GM19035 (cell line): ENCODE measurements around the gene ITGA7.
"Not testable (repeated sequence)": the region's sequence is repeated elsewhere in the genome, so short reads cannot be mapped to it uniquely, and the experiment has no call there.

Source experiments
- ATAC-seq: cut with Tn5 transposase; IDR thresholded peaks from one replicate; pipeline ENCODE4 v1.9.1; 2021; ENCODE audit not compliant: unreplicated experiment

Gene ITGA7

GRCh38 chr12:55653031-55653430, 54.7 kb downstream of the ITGA7 start:
- no peak for ATAC-seq

- no peak for ATAC-seq
Measured at GRCh38 chr12:55652352-55652751, 55.4 kb downstream of the ITGA7 start.

- ATAC-seq, result no peak
Measured at GRCh38 chr12:55651299-55651683, 56.4 kb downstream of the ITGA7 start.

- not testable (repeated sequence) for ATAC-seq
Measured at GRCh38 chr12:55650620-55651298, 56.9 kb downstream of the ITGA7 start.

GRCh38 chr12:55647027-55647426, 60.7 kb downstream of the ITGA7 start:
- no peak for ATAC-seq

GRCh38 chr12:55644591-55644990, 63.1 kb downstream of the ITGA7 start:
- ATAC-seq, result no peak

- no peak for ATAC-seq
Measured at GRCh38 chr12:55642669-55643068, 65.0 kb downstream of the ITGA7 start.

- no peak for ATAC-seq
Measured at GRCh38 chr12:55642267-55642666, 65.4 kb downstream of the ITGA7 start.

GRCh38 chr12:55641595-55641994, 66.1 kb downstream of the ITGA7 start:
- ATAC-seq, result no peak

GRCh38 chr12:55637467-55637866, 70.2 kb downstream of the ITGA7 start:
- ATAC-seq, result no peak

- no peak for ATAC-seq
Measured at GRCh38 chr12:55636853-55637252, 70.9 kb downstream of the ITGA7 start, which contains the start of gene OR10P1. Gene OR10P1, plus strand, starts transcription at chr12:55636892. Its CDS starts 0 bp downstream, at chr12:55636892.

- ATAC-seq, result no peak
Measured at GRCh38 chr12:55636116-55636655, 71.5 kb downstream of the ITGA7 start.
